Renal pelvis (tissue), 4 donors: Measurements from ENCODE around the gene FMN1. TPM values are rescaled to one million over a fixed set of nuclear protein-coding genes. Genes with fewer than 3 reads are reported as not detected.

ENCODE experiments used
- DNase-seq: peaks from one replicate; pipeline ENCODE4 v3.0.0-alpha.2; 2013
- polyA plus RNA-seq, 3 donors: library from polyadenylated mRNA; unstranded; fragments of 120-200 nt; gene quantifications; one replicate each; pipeline ENCODE4 v1.2.1, GENCODE V29; 2013; ENCODE audit not compliant: insufficient read length in 3 of 3

FMN1 gene
- polyA plus RNA-seq, 3 donors = 15.1 to 24.2 (median 19.5) TPM

DNA sequence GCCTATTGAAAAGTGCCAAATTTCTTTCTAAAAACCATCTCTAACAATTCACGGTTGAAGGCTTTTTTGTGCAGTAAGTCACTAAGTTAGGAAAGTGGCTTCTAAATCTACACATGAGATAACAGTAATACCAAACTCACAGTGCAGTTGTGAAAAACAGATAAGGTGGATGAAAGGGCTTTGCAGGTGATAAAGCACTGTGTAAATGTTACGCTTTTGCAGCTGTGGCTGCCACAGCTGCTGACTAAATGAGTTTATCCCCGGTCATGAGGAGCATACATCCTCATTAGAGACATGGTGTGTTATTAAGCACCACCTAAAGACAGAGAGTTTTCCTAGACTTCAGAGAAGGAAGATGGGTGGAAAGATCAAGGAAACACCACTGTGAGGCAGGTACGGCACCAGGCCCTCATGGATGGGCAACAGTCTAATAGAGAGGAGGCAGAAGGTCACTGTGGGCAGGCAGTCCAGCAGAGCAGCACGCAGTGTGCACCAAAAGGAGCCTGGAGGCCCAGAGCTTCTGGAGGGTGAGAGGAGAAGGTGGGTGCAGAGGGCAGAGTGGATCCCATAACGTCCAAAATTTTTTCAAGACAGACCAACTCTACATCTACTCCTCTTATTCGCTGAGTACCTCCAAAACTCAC is 68.5 kb downstream of the FMN1 start:
- DNase-seq = no peak

GRCh38 chr15:33124811-33125210 is 69.7 kb downstream of the FMN1 start:
- DNase-seq = no peak

GRCh38 chr15:33124279-33124678 is 70.2 kb downstream of the FMN1 start:
- no peak for DNase-seq

- no peak for DNase-seq
Observed at GRCh38 chr15:33119865-33120264, 74.6 kb downstream of the FMN1 start.

- DNase-seq = no peak
Observed at GRCh38 chr15:33119273-33119672, 75.2 kb downstream of the FMN1 start.

GRCh38 chr15:33116198-33116597 is 78.3 kb downstream of the FMN1 start:
- no peak for DNase-seq

- no peak for DNase-seq
Observed at GRCh38 chr15:33115191-33115861, 79.2 kb downstream of the FMN1 start.

DNA sequence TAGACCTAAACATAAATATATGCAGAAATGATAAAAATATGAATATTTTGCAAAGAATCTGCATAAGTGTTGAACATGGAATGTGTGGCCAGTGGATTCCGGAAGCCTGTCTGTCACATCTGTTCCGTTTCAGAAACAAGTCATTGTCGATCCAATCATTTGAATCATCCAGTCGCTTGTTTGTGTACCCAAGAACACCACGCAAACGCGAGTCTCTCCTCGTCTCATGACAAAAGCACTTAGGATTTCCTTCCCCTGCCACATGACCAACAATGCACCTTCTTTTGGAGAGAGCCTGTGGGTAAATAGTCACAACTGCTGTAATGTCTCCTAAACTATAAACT is 80.2 kb downstream of the FMN1 start:
- DNase-seq = no peak

DNA sequence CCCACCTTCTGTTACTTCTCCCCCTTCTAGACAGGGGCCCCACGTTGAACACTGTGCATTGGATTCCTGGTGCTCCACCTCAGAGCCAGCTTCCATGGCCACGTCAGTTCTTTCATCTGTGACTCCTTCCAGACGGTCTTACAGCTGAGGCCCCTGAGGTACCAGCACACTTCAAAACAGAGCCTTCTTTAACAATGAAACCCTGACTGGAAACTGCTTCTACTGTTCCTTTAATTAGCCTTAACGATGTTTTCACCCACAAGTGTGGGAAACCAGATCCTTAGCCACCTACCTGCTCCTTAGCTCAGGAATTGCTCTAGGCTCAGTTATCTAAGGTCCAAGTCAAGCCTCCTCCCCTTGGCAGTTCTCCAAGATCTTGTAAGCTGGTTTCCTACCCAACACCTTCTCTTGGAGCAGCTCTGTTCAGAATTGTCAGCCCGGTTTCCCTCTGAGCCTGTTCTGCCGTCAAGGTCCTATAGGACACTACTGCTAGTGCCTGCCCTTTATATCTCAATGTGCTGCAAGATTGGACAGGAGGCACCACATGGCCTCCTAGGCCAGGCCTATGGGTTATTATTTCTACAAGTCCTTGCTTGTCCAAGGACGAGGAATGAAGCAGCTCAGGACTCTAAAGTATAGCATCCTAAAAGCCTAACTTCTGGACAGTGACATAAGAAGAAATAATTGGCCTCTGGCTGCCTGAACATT is 80.7 kb downstream of the FMN1 start:
- DNase-seq = no peak

DNA sequence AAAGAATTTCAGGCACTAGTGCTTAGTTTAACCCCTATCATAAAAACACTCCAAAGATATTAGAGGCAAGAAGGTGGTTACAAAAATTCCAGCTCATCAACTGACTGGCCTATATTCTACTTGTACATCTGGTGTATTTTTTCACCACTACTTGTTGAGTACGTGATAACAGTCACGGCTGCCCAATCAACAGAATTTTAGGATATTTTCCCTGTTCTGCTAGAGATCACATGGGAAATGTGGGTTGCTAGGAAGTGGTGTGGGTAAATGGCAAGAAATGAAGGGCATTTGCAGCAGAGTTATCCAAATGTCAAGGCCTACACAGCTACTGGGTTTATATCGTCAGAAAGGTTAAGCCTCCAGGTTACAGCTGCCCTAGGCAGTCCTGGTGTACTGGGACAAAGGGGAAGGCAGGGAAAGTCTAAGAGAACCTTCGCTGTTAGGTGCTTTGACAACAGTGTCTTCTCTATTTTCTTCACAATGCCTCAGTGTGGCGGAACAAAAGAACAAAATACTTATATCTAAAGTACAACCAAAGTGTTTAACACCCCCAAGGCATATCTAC is 81.9 kb downstream of the FMN1 start:
- DNase-seq = no peak

DNA sequence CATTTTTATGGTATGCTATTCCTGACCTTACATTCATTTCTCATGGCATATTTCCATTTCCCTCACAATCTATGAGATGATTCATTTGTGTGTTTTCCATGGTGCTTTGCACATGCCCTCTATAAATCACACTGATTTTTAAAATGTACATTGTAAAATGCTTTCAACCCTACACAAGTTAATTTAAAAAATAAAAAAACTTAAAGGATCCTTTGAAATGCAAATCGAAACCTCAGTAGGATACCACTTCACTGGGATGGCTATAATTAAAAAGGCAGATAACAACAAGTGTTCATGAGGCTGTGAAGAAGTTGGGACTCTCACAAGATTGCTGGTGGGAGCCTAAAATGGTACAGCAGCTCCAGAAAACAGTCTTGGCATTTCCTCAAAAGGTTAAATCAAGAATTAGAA is 83.5 kb downstream of the FMN1 start:
- DNase-seq = no peak

DNA sequence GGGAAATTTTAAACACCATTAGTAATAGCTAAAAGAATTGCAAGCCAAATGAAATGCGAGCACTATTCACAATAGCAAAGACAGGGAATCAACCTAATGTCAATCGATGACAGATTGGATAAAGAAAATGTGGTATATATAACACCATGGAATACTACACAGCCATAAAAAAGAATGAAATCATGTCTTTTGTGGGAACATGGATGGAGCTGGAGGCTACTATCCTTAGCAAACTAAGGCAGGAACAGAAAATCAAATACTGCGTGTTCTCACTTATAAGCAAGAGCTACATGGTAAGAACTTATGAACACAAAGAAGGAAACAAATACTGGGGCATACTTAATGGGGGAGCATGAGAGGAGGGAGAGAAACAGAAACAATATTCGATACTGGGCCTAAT is 85.2 kb downstream of the FMN1 start:
- no peak for DNase-seq

DNA sequence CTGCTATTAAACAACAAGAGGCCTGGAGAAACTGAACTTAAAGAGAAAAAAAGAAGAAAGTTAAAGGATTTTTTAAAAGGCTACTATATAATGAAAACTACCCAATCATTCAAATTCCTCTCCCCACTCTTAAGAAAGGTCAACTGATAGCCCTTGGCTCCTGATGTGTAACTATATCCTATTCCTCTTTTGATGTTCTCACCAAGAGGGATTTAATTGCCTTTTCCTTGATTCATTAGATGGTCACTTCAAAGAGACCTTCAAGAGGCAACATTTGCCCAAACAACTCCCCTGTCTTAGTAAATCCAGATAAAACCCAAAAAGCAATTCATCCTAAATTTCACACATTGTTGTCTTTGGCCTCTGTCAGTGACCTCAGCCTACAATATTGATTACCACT is 86.0 kb downstream of the FMN1 start:
- no peak for DNase-seq

- DNase-seq = no peak
Observed at GRCh38 chr15:33107950-33108349, 86.6 kb downstream of the FMN1 start.

DNA sequence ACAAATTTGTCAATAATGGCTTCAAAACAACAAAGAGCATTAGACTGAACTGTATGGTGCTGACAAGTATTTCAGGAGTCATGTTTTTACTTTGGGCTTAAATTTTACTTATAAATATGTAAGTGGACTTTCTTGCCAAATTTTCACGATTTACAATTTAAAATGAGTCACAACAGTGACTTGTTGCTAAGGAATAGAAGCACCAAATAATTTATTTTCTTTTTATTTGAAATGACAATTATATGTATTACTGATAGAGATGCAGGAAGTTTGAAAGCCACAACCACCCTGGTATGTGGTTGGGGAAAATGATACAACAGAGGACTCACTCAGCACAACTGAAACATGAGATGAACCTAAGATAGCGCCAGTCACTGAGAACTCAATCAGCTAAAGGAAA is 90.3 kb downstream of the FMN1 start:
- no peak for DNase-seq

GRCh38 chr15:33101036-33101435 is 93.5 kb downstream of the FMN1 start:
- DNase-seq = no peak

GRCh38 chr15:33100314-33100713 is 94.2 kb downstream of the FMN1 start:
- DNase-seq = no peak

- DNase-seq = no peak
Observed at GRCh38 chr15:33099739-33100138, 94.8 kb downstream of the FMN1 start.

- no peak for DNase-seq
Observed at GRCh38 chr15:33099213-33099612, 95.3 kb downstream of the FMN1 start.

DNA sequence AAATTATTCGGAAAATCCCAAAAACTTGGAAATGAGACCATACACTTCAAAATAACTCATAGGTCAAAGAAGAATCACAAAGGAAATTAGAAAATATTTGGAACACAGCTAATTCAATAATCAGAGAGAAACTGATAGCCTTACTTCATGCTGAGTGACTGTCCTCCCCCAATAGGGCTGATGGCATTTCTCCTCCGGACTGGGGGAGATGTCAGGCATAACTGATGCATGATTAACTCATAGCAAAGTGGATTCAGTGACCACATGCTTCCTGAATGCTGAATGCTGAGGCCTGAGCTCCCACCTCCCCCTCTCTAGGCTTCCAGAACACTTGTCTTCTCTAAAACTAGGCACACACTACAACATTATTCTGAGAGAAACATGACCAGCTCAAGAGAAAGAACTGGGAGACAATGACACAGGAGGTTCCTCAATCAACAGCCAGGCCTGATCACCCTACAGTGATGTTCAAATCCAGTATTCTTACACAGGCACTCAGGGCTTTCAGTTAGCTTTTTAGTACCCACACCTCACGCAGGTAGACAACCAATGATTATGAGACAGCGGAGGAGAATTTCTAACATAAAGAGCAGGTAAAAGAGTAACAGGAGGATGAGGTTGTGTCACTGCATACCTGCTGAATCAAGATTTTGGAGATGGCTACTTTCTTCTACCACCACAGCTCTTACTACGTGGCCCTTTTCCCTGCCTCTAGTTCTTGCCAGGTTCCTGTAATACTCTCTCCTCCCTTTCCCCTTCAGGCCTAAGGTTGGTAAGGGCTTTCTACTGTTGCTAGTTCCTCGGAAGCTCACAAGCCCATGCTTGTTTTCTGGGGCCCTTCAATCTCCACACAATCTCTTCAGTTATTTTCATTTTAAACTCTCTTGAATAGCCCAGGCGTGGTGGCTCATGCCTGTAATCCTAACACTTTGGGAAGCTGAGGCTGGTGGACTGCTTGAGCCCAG is 96.1 kb downstream of the FMN1 start:
- DNase-seq = no peak

DNA sequence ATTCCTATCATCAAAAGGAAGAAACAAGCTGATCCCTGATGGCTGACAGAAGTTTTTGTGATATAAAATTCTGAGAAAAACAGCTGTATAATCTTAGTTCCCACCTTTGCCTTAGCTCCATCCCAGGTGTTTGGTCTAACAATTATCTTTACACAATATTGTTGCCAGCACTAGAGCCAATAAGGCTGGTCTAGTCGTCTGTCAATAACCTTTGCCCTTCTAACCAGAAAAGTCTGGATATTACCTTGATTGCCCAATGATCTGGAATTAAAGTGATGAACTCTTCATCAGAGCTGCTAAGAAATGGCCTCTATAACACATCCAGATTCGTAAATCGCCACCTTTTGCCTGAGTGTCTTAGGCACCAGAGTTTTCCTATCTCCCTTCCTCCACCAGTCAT is 98.4 kb downstream of the FMN1 start:
- DNase-seq = no peak

DNA sequence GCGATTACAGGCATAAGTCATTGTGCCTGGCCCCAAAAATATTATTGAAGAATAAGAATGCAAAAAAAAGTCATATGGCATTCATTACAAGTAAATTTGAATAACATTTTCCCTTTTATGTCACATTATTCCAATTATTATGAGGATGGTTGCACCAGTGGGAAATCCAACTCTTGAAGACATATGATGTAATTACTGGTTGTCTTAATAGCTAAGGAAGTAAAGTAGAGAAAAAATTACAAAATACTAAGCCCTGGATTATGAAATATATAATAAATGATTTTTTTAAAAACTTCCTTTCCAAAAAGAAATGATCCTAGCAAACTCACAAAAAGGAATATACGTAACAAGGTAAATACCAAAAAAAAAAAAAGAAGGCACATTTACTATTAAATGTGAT is 98.9 kb downstream of the FMN1 start:
- no peak for DNase-seq
